GM18526 (cell line): ENCODE results near the gene TSPAN3.

ENCODE experiments used
- POLR2A ChIP-seq: IDR thresholded peaks from 3 replicates; pipeline ENCODE4 v1.6.1; 2011; ENCODE audit not compliant: insufficient read length; ENCODE audit errors: extremely low read depth

The TSPAN3 gene

GRCh38 chr15:77045985-77046384 is 24.9 kb downstream of the TSPAN3 start:
- no peak for TF ChIP-seq POLR2A

GRCh38 chr15:77044228-77045042 is 26.5 kb downstream of the TSPAN3 start:
- TF ChIP-seq POLR2A: no peak

GRCh38 chr15:77042955-77043920 is 27.7 kb downstream of the TSPAN3 start:
- no peak for TF ChIP-seq POLR2A

GRCh38 chr15:77042245-77042919 is 28.5 kb downstream of the TSPAN3 start:
- no peak for TF ChIP-seq POLR2A

- TF ChIP-seq POLR2A: no peak
Observed at GRCh38 chr15:77040673-77041072, 30.2 kb downstream of the TSPAN3 start.

GRCh38 chr15:77039848-77040247 is 31.1 kb downstream of the TSPAN3 start:
- TF ChIP-seq POLR2A: no peak

GRCh38 chr15:77039217-77039533 is 31.7 kb downstream of the TSPAN3 start:
- no peak for TF ChIP-seq POLR2A

GRCh38 chr15:77038312-77039216 is 32.3 kb downstream of the TSPAN3 start:
- no peak for TF ChIP-seq POLR2A

GRCh38 chr15:77037388-77038209 is 33.3 kb downstream of the TSPAN3 start:
- no peak for TF ChIP-seq POLR2A

GRCh38 chr15:77036537-77037387 is 34.1 kb downstream of the TSPAN3 start:
- TF ChIP-seq POLR2A: no peak

GRCh38 chr15:77035999-77036471 is 34.9 kb downstream of the TSPAN3 start:
- peak; percentile 17 for TF ChIP-seq POLR2A

GRCh38 chr15:77035584-77035983 is 35.3 kb downstream of the TSPAN3 start:
- TF ChIP-seq POLR2A: no peak
